GM19452 (cell line): ENCODE measurements around the gene FER1L5.

ENCODE experiments used
- ATAC-seq: cut with Tn5 transposase; IDR thresholded peaks from one replicate; pipeline ENCODE4 v1.9.1; 2021; ENCODE audit not compliant: unreplicated experiment

The FER1L5 gene

GRCh38 chr2:96642564-96643360 lies at the start of gene FER1L5:
FER1L5 (plus strand) TSS chr2:96642764; CDS start chr2:96642837, 73 bp downstream.
- ATAC-seq: no peak

GRCh38 chr2:96594282-96594681 lies 48.3 kb upstream of the FER1L5 start:
- ATAC-seq: no peak

DNA sequence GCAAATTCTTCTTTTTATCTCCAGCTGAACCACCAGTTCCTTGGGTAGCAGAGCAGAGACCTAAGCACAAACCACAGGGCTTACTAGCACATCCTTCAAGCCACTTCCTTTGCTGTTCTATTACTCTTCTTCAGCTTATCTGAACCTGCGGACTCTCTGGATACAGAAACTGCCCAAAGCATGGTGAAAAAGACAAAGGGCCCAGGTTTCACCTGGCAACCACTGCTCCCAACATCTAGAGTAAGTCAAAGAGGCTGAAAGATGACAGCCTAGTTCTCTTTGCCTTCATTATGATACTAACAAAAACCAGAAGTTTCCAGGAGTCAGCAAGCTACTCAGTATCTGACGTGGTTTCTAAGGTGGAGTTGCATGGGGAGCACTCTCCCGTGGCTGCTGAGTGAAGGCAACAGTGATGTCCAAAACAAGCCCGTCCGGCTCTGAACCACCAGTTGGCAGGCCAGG lies 47.8 kb upstream of the FER1L5 start:
- ATAC-seq: no peak

GRCh38 chr2:96596596-96596995 lies 46.0 kb upstream of the FER1L5 start:
- ATAC-seq: no peak

GRCh38 chr2:96599941-96600340 lies 42.6 kb upstream of the FER1L5 start:
- no peak for ATAC-seq

GRCh38 chr2:96601382-96602292 lies 40.9 kb upstream of the FER1L5 start:
- no peak for ATAC-seq

DNA sequence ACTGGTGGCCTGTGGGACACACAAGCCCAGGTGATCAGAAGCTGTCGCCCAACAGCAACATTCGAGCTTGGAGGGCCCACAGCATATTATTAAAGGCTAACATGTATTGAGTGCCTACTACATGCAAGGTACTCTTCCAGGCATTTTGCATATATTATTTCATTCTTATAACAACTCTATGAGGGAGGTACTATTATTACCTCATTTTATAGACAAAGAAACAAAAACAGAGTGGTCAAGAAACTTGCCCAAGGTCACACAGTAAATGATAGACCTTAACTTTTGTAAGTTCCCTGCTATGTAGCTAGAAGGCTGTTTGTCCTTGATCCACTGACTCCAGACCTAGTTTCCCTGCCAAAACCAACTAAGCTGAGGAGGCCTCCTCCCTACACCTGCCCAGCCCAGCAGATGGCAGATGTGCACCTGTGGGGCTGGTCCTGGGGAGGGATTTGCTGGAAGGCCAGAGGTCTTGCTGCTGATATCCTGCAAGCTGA lies 40.2 kb upstream of the FER1L5 start:
- ATAC-seq: no peak

GRCh38 chr2:96604104-96604503 lies 38.5 kb upstream of the FER1L5 start:
- ATAC-seq: no peak

DNA sequence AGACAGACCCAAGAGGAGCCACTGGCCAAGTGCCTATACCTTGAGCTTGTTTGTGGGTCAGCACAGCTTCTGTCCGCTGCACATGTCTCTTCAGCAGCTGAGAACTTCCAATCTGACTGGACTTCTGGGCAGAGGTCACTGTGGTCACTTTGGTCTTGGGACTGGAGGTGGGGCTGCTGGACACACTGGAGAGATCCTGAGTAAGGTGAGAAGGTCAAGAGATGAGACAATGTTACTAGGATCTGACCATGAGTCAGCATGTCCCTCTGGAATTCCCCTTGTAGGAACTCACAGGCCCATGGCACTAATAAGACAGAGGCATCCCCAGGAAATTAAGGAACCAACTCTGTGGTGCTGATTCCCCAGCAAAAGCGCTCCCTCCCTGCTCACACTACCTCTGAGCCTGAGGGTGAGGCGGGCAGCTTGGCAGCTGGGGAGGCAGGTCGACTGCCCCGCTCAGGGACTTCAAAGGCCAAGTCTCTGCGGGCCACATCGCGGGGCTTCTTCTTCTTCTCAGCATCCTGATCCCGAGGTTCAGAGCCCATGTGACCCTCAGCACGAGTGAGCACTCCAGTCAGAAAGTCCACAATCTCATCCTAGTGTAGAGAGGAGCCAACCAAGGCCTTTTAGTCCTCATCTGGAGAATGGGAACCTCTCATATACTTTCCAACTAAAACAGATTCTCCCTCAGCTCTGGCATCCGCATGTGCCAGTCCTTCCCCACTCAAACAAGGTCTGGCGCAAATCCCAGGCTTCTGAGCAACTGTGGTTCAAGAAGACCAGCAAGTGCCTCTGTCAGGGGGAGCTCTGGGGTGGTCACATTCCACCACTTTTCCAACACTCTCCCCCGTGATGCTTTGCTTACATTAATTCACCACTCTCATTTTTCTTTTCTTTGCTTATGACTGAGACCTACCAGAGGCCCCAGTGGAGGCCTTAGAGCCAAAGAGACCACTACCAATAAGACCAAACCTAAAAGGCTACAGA lies 33.8 kb upstream of the FER1L5 start:
- ATAC-seq: no peak

DNA sequence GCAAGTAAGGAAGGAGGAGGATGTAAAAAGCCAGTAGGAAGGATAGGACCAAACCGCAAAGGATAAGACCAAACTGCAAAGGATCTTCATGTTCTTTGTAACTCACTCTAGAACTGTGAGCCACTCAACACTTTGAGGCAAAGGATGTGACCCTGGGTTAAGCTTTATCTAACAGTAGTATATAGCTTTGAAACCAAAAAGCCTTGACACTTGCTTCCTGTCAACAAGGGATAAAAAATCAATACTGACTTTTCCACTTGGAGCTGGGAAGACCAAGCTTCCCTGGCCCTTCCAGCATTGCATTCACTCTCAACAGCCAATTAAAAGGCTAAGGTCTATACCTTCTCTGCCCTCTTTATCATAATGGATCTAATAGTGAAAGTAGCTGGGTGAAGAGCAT lies 26.4 kb upstream of the FER1L5 start:
- no peak for ATAC-seq

DNA sequence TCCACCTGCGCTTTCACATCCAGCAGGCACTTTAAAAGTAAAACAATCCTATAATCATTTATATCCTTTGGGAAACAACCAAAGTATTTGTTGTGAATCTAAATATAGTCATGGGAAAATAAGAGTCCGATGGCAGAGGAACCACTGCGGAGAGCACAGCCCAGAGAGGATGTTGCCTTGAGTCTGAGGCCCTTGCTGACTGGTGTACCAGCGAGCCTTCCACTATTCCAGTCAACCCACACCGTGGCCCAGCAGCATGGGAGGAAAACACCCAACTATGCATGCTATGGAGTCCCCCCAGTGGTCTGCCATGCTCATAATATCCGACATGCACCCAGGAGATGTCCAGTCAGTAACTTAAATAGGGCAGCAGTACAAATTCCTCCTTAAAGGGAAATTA lies 26.0 kb upstream of the FER1L5 start:
- ATAC-seq: no peak

DNA sequence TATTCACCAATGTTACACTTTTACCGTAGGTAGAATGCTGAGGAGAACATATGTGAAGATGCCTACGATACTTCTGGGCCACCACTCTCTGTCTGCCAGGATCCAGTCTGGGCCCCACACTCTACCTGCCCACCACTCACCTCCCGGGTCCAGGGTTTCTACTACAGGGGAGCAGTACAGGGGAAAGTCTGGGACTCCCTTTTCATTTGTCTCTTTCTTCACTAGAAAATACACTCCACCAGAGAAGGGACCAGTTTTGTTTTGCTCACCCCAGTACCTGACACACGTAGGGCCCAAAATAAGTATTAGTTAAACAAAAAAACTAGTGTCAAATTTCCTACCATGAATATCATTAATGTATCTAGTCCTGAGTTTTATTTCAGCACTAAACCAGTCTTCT lies 25.6 kb upstream of the FER1L5 start:
- no peak for ATAC-seq

GRCh38 chr2:96618596-96619283 lies 23.8 kb upstream of the FER1L5 start:
- no peak for ATAC-seq

GRCh38 chr2:96622544-96622943 lies 20.0 kb upstream of the FER1L5 start:
- ATAC-seq: no peak

DNA sequence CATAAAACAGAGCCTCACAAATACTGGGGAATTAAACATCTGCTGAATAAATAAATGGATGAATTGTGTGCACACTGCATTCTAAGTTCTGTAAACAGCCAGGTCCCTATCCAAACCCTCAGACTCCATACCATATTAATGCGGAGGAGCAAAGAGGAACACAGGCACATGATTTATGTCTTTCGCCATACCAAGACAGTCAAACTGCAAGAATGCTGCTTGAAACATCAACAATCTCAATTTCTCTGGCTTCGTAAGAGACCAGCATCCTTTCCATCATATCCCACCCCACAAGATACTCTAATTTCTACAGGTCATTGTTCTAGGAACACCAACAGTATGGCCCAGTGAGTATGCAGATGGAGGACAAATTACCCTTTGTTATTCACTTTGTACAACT lies 19.4 kb upstream of the FER1L5 start:
- no peak for ATAC-seq

DNA sequence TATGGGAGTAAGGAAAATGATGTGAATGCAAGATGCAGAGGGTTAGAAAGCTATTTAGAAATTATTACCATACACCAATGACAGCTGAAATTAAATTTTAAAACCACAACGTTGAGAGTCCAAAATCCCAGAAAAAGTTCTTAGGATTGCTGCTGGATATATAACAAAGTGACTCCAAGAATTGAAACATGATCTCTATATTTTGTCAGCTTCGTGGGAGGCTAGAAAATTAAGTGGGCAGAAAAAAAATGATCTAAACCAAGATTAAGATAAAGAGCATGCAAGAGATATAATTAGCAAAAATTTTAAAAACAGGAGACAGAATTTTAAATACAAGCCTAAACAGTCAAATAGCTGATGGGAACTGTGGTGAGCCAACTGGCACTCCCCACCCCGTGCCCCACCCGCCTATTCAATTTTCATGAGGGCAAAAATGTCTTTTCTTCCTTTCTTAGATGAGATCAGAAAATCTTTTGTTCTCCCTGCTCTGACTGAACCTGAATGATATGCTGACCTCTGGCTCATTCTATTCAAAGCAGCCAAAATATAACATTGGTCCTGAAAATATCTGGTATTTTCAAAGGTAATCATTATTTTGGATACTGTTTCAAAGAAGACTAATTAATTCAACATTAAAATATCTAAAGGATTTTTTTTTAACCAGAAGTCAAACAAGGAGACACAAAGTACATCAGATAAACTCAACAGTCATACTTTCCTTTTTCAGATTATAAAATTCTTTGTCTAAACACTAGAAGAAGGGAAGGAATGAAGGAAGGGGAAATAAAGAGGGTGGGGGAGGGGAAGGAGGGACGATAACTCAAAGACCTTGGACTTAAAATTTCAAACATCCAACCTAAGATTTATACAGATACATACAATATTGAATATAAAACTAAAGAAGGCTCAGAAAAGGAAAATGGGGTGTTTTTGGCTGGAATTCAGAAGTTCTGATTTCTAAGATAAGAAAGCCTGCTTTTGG lies 16.7 kb upstream of the FER1L5 start:
- no peak for ATAC-seq

DNA sequence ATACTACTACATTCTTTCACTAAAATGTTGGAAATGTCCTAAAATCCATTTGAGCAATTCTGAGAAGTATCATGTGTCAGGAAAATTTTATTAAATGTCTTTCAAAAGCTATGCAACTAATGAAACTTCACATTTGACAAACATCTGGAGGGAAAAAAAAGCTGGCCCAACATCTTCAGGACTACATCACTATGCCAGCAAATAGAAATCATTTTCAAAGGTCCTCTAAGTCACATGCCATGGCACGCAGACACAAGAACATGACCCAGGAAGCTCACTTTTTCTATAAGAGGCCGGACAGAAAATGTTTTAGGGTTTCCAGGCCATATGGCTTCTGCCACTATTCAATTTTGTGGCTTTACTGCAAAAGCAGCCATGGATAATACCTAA lies 16.0 kb upstream of the FER1L5 start:
- ATAC-seq: no peak

- ATAC-seq: no peak
Observed at GRCh38 chr2:96631804-96632435, 10.6 kb upstream of the FER1L5 start.
